HG02970 (cell line): ENCODE measurements around the gene GPR153.

Source experiments
- ATAC-seq: cut with Tn5 transposase; IDR thresholded peaks from one replicate; pipeline ENCODE4 v1.9.1; 2021; ENCODE audit warnings: mild to moderate bottlenecking, moderate library complexity, moderate number of reproducible peaks; ENCODE audit not compliant: unreplicated experiment, low FRiP score

Gene GPR153

DNA sequence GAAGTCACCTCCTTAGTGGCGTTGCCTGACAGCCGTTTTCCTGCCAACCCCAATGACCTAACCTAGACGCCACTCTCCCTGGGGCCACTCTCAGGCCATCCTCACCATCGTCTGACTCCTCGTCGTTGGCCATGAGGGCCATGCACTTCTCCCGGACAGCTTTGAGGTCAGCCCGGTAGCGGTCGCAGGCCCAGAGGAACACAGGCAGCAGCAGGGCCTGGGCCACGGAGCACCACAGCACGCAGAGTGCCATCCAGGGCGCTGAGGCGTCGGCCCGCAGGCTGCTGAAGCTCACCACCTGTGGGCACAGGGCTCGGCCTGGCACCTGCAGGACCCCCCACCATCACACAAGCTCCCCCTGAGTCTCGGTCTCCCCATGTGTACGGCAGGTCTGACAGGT, 9.7 kb downstream of the GPR153 start:
- no peak for ATAC-seq

DNA sequence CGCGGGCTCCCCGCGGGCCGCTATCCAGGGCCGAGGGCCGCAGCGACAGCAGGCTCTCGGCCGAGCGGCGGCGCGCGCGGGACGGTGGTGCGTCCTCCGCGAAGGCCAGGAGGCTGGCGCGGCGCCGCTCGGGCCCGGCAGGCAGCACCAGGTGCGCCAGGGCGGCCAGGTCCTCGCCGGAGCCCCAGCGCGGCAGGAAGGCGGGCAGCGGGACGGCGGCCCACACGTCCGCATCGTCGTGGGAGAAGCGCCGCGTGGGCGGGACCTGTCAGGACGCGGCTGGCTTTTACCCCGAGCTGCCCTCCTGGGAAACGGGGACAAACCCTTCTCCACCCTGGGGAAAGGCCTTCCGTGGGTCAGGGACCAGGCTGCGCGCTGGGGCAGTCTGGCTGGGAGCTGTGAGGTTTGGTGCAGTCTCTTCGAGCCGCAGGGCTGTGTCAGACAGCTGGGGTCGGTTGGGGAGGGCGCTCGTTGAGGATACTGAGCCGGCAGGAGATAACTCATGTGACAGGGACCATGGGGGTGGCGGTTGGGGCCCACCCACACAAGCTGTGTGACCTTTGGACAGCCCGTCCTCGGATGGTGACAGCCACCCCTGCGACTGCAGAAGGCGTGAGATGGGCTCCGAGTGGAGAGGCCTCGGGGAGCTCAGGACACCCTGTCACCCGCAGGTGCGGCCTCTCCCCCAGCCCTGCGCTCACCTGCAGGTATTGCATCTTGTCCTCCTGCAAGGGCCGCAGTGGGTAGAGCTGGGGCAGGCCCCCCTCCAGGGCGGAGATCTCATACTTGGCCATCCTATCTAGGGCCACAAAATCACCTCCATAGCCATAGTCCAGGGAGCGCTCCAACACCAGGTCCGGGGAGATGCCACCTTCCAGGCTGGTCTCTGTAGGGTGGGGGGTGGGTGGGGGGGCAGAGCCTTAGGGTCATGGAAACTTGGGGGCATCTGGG, 10.9 kb downstream of the GPR153 start:
- ATAC-seq: no peak

DNA sequence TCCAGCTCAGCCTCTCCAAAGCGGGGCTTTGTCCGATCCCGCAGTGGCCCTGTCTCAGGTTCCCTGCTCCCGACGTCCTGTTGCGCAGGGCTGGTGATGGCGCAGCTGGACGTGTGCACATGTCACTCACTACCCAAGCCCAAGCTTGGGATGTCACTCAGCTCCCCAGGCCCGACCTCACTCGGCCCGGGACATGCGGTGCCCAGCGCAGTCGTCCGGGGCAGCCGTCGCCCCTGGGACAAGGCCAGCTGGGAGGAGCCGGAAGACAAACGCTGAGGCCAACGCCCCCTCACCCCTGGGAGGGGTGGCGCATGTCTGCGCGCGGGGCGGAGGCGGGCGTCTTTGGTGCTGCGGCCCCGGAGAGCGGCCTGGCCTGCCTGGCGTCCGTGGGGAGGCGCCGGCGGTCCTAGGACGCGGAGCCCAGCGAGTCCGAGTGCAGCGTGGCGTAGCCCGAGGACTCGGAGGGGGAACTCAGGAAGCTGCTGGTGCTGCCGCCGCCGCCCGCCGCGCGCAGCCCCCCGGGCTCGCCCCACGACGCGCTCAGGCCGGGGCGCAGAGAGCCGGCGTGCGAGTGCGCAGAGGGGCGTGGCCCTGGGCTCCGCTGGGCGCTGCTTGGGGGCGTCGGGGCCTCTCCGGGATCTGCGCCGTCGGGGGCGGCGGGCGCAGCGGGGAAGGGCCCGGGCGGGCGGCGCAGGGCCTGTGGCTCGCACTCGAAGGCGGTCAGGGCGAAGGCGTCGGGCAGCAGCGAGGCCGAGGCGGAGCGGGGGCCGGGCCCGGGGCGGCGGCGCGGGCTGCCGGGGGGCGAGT, 11.8 kb downstream of the GPR153 start:
- no peak for ATAC-seq

DNA sequence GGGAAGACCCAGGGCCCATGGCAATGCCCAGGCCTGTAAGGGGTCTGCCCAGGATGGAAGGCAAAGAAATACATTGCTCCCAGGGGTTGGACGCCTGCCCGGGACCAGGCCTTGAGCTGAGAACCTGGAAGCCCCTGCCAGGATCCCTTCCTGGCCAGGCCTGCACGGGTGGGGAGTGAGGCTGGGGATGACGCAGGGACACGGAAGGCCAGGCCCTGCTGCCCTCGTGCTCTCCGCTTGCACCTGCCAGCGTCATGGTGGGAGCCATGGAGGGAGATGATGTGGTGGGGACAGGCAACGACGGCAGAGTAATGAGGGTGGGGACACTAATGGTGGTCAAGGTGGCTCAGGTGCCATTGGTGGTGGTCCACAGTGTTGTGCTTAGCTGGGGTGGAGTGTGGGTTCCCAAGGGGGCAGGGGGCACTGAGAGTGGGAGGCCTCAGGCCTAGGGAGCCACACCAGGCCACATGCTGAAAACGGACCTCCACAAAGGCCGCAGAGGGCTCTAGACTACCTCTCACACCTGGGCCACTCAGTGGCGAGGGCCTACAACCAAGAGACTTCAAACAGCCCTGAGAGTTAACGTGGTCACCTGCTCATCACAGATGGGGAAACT, 12.6 kb downstream of the GPR153 start:
- ATAC-seq: no peak

DNA sequence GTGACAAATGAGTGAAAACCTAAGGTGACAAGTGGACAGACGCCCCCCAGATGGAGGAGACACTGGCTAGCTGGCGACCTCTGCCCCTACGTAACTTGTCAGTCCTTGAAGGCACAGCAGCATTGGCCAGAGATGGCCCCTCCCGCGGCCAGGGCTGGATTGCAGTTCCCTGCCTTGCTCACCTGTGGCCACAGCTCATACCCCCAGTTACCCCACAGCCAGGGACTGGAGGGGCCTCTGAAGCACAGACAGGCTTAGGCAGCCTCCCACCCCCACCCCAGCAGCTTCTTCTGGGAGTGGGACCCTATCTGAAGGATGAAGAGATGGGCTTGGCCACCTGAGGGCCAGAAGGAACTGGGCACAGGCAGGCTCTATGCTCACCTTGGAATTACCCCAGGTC, 13.2 kb downstream of the GPR153 start:
- ATAC-seq: no peak

DNA sequence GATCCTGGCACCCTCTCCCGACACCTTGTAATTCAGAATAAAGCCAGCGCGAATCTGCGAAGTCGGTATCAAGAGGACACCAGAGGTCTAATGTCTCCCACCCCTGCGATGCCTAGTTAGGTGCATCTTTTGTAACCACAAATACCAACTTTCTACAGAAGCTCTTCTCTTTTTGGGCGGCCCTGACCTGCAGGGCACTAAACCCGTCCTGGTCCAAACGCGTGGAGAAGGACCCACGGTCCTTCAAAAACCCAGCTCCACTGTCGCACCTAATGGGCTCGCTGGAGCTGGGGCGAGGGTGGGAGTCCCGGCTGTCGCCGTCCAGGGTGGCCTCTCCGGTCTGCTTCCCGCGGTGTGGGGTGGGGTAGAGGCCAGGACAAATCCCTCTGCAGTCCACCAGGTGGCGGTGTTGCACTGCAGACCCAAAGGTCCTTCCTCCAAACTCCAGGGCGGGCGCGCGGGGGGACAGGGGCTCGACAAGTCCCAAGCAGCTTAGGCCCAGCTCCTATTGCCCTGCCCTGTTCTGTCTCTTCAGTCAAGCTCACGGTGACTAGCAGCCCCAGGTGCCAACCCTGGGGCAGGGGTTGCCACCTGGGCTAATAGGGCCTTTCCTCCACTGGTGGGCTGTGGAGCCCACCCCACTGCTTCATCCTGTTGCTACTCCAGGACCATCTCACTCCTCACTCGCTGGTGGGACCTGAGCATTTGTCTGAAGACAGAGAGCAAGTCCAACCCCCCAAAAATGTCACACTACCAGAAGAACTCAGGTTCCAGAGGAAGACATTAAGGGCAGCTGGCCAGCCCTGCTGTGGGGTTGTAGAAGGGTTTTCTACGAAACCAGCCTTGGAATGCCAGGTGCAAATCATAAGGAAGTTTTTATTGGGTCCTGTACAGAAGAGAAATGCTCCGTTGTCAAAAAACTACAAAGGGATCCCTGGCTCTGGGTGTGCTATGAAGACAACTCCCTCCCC, 14.1 kb downstream of the GPR153 start:
- ATAC-seq: no peak

DNA sequence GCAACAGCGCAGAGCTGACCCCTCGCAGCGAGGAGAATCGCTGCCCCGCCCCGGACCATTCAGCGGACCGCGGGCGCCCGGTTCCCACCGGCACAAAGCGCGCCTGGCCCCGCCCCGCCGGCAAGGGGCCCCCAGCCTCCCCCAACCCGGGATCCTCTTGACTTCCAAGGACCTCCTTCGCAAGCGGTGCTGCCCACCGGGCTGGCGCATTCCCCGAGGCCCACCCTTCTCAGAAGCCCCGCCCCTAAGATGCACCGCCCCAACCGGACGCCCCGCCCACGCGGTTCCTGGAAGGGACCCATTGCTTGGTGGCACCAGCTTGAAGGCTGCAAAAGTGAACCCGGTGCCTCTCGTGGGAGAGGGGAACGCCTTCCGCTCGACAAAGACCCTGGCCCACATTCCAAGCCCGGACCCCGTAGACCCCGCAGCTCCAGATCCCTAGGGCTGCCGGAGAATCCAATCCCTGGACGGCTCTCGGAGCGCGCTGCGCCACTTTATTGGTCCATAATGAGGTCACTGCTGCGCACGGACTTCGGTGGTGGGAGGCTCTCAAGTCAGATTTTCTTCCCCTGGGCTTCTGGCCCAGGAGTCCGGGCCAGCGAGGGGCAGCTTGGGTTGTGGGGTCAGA, 14.9 kb downstream of the GPR153 start:
- ATAC-seq: no peak

DNA sequence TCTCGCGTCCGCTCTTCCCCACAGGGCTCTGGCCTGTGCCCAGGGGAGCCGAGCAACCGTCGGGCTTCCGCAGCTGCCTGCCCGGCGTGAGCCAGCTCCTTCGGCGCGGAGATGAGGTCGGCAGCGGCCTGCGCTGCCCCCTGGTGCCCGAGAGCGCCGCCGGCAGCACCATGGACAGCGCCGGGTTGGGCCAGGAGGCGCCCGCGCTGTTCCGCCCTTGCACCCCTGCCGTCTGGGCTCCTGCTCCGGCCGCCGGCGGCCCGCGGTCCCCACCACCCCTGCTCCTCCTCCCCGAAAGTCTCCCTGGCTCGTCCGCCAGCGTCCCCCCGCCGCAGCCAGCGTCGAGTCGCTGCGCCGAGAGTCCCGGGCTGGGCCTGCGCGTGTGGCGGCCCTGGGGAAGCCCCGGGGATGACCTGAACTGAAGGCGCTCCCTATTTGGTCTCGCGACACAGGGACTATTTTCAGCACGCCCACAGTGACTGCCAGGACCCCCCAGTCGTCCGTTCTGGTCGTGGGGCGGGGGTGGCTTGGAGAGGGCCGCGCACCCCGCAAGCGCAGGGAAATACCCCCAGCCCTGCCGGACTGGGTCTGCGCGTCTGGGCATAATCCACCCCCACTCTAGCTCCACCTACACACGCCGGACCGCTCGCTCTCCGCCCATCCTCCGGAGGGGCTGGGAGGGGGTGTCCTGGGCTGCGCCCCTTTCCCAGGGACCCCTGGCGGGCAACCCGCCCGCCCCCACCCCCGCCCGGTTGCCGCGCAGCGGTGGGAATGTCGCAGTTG, 15.6 kb downstream of the GPR153 start:
- ATAC-seq: peak; percentile 66

DNA sequence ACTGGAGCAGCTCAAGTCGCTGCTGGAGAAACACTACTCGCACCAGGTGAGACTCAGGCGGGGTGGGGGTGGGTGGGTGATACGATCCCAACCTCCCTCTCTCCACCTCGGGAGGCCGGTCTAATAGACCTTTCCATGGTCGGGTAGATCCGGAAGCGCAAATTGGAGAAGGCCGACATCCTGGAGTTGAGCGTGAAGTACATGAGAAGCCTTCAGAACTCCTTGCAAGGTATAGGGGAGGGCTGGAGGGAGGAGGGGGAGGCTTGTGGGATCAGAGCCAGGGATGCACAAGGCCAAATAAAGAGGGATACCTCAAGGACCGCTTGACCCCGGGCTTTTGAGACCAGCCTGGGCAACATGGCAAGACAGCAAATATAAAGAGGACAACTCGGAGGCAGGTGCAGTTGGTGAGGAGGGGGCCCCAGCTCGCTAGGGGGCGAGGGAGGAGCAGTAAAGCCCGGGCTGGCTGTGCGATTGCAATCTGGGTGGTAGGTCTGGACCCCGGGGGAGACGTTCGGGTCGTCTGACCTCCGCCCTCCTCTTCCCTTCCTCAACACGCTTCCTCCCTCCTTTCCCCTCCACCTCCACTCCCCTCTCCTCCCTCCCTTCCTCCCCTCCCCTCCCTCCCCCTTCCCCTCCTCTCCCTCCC, 16.4 kb downstream of the GPR153 start:
- ATAC-seq: no peak

DNA sequence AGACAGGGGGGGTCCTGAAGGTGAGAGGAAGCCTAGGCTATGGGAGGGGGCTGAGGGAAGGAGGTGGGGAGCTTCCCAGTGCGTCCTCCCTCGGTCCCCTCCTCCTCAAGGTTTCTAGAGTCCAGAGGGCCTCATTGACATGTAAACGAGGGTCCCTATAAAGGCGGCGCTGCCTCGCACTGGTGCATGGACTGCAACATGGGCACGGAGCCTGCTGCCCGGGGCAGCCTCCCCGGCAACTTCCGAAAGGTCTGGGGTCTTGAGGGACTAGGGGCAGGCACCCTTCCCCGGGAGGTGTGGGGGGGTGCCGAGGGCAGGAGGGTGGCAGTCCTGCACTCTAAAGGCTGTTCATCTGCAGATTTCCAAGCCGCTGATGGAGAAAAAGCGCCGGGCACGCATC, 16.9 kb downstream of the GPR153 start, which contains the start of gene HES3:
Gene HES3 (plus strand): TSS at position 187 of the 400 bp plus-strand sequence. CDS start 187 bp downstream, at position 374.
- no peak for ATAC-seq

DNA sequence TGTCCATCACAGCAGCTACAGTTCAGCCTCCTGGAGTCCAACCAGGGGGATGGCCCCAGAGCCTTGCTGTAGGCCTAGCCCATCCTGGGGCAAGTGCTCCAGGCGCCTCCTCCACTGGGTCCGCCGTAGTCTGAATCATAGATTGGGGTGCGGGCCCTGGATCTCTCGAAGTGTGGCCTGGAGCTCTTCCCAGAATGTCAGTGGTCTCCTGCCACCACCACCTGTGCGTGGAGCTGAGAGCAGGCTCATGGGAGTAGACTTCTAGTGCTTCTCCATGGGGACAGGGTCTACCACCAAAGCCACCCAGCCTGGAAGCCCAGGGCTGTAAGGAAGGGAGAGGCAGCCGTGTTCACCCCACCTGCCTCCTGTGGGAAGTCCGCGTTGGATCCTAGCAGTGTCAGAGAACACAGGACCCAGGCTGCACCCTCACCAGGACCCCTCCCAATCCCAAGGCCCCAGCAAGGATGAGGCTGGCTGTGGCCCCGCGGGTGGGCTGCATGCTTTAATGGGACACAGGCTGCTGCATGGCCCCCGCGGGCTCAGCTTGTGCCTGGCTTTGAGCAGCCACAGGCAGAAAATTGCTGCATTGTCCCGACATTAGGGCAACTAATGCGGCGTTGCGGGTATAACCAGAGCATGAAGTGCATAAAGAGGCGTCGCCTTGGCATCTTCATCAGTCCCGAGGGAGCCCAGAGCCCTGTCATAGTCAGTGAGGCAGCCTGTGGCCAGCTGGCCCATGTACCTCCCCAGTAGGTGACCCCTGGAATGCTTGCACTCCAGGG, 17.7 kb downstream of the GPR153 start:
- ATAC-seq: no peak

DNA sequence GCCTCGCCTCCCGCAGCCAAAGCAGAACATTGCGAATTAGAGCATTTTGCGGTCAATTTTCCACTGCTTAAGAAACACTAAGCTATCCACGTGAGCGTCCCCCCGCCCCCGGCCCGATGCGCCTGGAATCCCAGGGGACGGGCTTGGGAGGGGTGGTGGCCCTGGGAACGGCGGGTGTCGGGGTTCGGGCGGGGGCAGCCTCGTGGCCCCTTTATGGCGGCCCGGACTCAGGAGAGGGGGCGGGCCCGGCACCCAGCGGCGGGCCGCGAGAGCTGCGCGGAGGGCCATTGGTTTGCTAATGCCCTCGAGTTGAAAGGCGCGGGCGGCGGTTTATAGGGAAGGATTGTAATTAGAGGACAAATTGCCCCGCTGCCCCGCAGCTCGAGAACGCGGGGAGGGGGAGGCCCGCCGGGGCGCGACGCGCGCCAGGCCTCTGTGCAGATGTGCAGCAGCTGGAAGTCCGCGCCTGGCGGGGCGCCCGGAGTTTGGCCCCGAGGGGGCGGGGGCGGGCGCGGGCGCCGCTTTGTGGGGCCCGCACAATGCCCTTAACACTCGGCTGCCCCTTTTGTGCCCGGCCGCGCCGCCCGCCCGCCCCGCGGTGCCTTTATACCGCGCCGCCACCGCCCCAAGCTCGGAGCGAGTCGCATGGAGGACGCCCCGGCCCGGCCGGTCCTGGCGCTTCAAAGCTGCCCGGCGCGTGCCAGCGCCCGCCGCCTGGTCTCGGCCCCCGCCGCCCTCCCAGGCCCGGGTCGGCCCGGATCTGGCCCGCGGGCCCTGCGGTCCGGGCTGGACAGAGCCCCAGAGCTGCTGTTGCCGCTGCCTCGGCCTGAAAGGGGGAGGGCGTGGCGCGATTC, 18.8 kb downstream of the GPR153 start:
- ATAC-seq: no peak

DNA sequence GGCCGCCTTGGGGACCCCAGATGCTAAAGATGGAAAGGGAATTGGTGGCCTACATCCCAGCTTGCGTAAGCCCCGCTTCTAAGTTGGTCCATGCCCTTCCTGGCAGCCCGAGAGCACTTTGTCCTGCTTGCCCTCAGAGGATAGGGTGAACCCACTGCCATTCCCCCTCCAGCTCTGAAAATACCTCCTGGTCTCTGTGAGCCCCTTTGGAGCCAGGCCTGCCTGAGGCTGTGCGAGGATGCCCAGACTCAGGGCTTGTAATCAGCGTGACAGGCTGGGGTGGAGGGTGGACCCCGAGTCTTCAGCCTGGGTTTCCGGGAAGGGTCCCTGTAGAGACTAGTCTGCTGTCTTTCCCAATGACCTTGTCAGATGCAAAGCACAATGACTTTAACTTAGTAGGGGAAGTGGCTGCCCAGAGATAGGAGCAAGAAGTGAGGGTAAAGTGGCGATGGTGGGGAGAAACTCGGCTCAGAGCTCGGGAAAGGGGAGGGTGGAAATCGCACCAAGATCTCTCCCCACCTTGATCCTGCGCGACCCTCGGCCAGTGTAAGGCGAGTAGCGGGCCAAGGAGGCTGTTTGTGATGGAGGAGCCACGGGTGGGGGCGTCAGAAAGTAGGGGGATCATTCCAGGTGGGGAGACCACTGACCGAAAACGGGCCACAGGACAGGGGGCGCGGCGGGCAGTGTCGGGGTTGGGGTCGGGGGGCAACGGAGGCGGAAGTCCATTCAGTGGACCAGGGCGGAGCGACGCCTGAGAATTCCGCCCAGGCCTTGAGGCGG, 19.6 kb downstream of the GPR153 start:
- no peak for ATAC-seq

DNA sequence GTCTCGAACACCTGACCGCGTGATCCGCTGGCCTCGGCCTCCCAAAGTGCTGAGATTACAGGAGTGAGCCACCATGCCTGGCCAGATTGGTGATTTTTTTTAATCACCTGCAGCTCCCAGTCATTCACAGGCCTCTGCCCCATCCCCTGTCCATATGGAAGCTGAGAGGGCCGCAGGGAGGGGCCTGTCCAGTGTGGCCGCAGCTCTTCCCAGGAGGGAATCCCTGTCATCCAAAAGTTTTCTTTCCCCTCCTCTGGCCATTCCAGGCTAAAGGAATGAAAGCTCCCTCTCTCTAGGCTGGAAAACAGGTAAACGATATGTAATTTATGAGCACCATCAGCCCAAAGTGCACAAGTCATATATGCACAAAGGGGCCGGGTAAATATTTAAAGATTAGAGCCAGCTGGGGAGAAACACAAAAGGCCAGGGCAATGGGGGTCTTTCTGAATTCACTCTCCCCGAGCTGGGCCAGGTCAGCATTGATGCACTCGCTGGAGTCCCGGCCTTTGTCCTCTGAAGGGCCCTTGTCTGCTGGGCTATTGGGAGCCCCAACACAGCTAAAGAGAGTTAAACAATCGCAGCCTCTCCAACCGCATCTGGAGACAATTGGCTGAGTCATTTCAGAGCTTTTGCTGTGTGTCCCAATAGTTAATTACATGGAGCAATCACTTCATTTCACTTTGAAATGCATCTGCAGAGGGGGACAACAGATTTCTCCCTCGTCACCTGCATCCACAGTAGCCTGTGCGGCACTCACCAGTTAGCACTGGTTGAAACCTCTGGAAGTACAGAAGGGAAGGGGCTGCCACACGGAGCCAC, 20.7 kb downstream of the GPR153 start:
- ATAC-seq: no peak

DNA sequence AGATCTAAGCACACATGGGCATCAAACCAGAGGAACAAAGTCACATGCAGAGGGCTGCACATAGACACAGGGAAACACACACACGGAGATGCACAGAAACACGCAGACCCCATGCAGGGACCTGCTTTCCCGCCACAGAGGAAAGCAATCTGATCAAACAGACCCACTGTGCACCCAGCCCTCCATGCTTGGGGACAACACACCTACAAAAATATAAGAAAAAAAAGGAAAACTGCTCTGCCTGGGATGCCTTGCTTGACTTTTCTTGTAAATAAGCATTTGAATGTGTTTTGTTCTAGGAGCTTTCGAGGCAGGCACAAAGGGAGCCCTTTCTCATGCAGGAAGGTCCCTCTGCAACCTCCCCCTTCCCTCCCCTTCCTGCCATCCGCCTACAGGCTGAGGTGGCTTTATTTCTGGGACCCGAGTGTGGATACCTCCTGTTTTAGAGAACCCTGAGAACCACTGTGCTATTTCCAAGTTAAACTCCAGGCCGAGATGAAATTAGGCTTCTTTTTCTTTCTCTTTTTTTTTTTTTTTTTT, 21.6 kb downstream of the GPR153 start:
- no peak for ATAC-seq
